Kidney epithelial cell (primary cell): Measurements from ENCODE around the gene IPCEF1. TPM values are rescaled to one million over a fixed set of nuclear protein-coding genes. Genes with fewer than 3 reads are reported as not detected.

Source experiments
- DNase-seq: peaks from one replicate; pipeline ENCODE4 v3.0.0-alpha.2; 2010; ENCODE audit warnings: low read depth
- H3K27me3 ChIP-seq: 2 replicates; pipeline ENCODE4 v1.6.0; 2011; ENCODE audit warnings: low read length; ENCODE audit not compliant: control insufficient read depth, insufficient read depth
- H3K36me3 ChIP-seq: 2 replicates; pipeline ENCODE4 v1.5.1; 2011; ENCODE audit warnings: low read length; ENCODE audit not compliant: control insufficient read depth, insufficient read depth
- H3K4me3 ChIP-seq: 2 replicates; pipeline ENCODE4 v1.5.1; 2011; ENCODE audit warnings: low read depth, mild to moderate bottlenecking, control low read depth, low read length
- total RNA-seq: library from RNA; depleted of rRNA; stranded (reverse); fragments of >200 nt; gene quantifications from 2 replicates; pipeline ENCODE4 v1.2.3, GENCODE V29; 2015
- TF ChIP-seq, protein P1 (sequence below): IDR thresholded peaks from 2 replicates; pipeline ENCODE4 v1.5.1; 2011; ENCODE audit warnings: mild to moderate bottlenecking, moderate library complexity, low read length, control low read depth, inconsistent platforms; ENCODE audit not compliant: insufficient read depth, poor library complexity, severe bottlenecking

Gene IPCEF1
- total RNA-seq, 1 donor from 2014 or later = 1.0 TPM

GRCh38 chr6:154229786-154230185 lies 126.8 kb downstream of the IPCEF1 start:
- H3K4me3 ChIP-seq = no peak overlapping the region
- no peak for DNase-seq
- no peaks in the 10 kb centered on the region for H3K27me3 ChIP-seq
- H3K36me3 ChIP-seq = no peaks in the 10 kb centered on the region
- TF ChIP-seq, protein P1, sequence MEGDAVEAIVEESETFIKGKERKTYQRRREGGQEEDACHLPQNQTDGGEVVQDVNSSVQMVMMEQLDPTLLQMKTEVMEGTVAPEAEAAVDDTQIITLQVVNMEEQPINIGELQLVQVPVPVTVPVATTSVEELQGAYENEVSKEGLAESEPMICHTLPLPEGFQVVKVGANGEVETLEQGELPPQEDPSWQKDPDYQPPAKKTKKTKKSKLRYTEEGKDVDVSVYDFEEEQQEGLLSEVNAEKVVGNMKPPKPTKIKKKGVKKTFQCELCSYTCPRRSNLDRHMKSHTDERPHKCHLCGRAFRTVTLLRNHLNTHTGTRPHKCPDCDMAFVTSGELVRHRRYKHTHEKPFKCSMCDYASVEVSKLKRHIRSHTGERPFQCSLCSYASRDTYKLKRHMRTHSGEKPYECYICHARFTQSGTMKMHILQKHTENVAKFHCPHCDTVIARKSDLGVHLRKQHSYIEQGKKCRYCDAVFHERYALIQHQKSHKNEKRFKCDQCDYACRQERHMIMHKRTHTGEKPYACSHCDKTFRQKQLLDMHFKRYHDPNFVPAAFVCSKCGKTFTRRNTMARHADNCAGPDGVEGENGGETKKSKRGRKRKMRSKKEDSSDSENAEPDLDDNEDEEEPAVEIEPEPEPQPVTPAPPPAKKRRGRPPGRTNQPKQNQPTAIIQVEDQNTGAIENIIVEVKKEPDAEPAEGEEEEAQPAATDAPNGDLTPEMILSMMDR = no peak

DNA sequence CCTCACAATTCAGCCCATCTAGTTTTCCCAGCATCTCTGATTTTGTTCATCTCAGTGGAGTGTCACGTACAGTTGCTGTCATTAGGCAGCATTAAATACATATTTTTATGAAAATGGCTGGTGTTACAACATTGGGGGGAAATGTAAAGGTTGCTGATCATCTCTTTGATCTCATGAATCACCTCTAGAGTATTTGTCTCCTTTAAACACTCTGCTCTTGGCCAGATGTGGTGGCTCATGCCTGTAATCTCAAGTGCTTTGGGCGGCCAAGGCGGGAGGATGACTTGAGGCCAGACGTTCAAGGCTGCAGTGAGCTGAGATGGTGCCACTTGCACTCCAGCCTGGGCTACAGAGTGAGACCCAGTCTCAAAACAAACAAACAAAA lies 128.1 kb downstream of the IPCEF1 start:
- no peak for DNase-seq
- TF ChIP-seq, protein P1 = no peak
- no peaks in the 10 kb centered on the region for H3K27me3 ChIP-seq
- H3K36me3 ChIP-seq = no peaks in the 10 kb centered on the region
- no peak overlapping the region for H3K4me3 ChIP-seq

DNA sequence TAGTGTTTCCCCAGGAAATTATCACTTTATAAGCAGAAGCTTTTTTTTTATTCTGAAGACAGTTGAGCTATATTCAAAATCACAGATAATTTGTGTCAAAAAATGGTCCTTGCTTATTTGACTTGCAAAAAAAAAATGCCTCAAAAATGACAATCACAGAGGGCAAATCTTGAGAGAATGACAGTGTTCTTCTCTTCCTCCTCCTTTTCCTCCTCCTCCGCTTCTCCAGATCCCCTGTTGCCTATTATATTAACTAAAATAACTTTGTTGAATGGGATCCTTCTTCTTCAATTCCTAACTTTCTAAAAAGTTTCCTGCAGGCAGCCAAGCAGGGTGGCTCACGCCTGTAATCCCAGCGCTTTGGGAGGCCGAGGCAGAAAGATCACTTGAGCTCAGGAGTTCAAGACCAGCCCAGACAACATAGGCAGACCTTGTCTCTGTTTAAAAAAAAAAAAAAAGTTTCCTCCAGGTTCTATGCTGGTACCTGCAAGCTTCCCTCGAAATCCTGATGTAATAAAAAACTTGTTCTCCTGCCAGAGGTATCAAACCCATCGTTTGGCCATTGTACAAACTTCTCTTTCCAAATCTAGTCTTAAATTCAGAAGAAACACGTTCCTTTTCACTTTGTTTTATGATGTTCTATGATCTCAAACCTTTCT lies 128.6 kb downstream of the IPCEF1 start:
- no peak for DNase-seq
- Histone ChIP-seq H3K4me3 (no peak overlapping the region), H3K36me3 (no peaks in the 10 kb centered on the region), H3K27me3 (no peaks in the 10 kb centered on the region)
- TF ChIP-seq, protein P1 = no peak

GRCh38 chr6:154226461-154226860 lies 130.1 kb downstream of the IPCEF1 start:
- no peaks in the 10 kb centered on the region for H3K27me3 ChIP-seq
- H3K4me3 ChIP-seq = no peak overlapping the region
- no peaks in the 10 kb centered on the region for H3K36me3 ChIP-seq
- DNase-seq = no peak
- TF ChIP-seq, protein P1 = no peak

DNA sequence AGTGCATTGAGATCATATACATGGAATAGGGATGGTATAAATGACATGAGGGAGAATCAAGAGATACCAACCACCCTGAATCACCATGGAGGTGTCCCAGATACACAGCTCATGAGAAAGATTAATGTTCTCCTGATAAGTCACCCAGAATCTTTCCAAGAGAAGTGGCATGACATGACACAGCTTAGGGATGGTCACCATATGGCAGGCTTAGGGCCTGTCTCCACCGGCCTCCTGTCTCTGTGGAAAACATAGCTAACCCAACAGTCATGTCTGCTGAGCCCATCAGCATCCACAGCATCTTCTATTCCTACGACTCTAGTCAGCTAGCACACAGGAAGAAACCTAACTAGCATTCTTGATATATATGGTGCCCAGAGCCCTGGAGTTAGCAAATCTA lies 133.3 kb downstream of the IPCEF1 start:
- H3K4me3 ChIP-seq = no peak overlapping the region
- H3K36me3 ChIP-seq = no peaks in the 10 kb centered on the region
- no peaks in the 10 kb centered on the region for H3K27me3 ChIP-seq
- TF ChIP-seq, protein P1 = no peak
- no peak for DNase-seq

GRCh38 chr6:154222716-154223115 lies 133.9 kb downstream of the IPCEF1 start:
- TF ChIP-seq, protein P1 = no peak
- no peak for DNase-seq
- H3K36me3 ChIP-seq = no peaks in the 10 kb centered on the region
- H3K27me3 ChIP-seq = no peaks in the 10 kb centered on the region
- no peak overlapping the region for H3K4me3 ChIP-seq
